GM18951 (cell line): ENCODE data around the gene IL20.

Experiments
- POLR2A ChIP-seq: IDR thresholded peaks from 4 replicates; pipeline ENCODE4 v1.6.1; 2011; ENCODE audit warnings: mild to moderate bottlenecking; ENCODE audit not compliant: insufficient read length, insufficient read depth; ENCODE audit errors: extremely low read depth
- in situ Hi-C: fragments of 300-500 bp; cut with MboI; formaldehyde crosslinking; loops from one replicate; pipeline ENCODE4 v1.12.0; 2022; ENCODE audit warnings: low sequenced_read_pairs, mixed read lengths, inconsistent platforms; ENCODE audit not compliant: unreplicated experiment

IL20 gene

DNA sequence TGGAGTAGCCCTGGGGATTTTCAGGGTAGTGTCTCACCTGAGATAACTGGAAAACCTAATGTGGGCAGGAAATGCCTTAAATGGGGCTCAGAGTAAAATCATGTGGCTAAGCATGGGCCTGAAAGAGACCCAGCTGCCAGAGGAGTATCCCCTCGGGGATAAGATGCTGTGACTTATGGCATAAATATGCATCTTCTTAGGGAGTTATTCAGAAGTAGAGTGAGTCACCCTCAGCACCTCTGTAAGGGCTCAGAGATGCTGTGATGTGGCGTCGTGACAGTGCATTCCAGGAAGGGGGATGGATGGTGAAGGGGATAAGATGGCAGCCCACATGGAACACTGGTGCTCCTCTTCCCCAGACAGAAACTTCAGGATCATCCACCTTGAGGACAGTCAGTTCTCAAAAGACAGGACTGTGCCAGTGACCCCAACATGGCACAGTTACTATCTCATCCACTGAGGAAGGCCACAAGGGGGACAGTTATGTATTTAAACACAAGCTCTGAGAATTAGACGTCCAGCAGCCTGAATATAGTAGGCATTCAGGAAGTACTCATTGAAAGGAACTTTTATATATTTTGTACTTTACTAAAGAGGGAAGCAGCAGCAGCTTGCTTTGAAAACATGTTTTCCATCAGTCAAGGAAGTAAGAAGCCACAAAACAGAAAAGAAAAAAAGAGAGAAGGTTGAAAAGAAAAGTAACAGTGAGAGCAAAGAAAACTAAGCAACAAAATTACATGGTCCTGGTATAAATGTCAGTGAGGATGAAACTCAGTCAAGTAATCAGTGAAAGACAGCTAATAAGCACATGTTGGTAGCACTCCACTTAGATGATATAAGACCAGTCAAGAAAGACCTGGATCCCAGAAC lies 40.1 kb downstream of the IL20 start:
- no peak for TF ChIP-seq POLR2A
- in situ Hi-C loops, result no loop called here

DNA sequence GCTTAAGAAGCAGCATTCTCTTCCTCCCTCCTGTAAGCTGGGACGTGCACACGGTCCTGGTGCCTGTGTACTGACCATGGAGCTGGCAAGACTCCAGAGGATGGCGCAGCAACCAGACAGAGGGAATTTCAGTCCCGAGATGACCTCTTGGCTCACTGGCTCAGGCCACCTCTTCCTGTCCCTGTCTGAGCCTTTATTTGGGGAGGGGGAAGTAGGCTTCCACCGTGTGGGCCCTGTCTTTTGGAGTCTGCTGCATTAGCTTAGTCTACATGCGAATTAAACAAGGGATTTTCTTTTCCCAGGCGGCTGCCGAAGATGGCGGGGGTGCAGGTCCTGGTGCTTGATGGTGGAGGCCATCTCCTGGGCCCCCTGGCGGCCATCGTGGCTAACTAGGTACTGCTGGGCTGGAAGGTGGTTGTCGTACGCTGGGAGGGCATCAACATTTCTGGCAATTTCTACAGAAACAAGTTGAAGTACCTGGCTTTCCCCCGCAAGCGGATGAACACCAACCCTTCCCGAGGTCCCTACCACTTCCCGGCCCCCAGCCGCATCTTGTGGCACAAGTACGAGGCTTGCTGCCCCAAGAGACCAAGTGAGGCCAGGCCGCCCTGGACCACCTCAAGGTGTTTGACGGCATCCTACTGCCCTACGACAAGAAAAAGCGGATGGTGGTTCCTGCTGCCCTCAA lies 42.0 kb downstream of the IL20 start:
- in situ Hi-C loops, result no loop called here

DNA sequence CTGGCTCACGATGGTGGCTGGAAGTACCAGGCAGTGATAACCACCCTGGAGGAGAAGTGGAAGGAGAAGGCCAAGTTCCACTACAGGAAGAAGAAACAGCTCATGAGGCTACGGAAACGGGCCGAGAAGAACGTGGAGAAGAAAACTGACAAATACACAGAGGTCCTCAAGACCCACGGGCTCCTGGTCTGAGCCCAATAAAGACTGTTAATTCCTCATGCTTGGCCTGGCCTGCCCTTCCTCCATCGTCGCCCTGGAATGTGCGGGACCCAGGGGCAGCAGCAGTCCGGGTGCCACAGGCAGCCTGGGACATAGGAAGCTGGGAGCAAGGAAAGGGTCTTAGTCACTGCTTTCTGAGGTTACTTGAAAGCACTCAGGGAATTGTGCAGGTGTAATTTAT lies 42.6 kb downstream of the IL20 start:
- no peak for TF ChIP-seq POLR2A
- in situ Hi-C loops, result no loop called here

More for the DNA sequence above, 42.0 kb downstream of the IL20 start:
- no peak for TF ChIP-seq POLR2A

DNA sequence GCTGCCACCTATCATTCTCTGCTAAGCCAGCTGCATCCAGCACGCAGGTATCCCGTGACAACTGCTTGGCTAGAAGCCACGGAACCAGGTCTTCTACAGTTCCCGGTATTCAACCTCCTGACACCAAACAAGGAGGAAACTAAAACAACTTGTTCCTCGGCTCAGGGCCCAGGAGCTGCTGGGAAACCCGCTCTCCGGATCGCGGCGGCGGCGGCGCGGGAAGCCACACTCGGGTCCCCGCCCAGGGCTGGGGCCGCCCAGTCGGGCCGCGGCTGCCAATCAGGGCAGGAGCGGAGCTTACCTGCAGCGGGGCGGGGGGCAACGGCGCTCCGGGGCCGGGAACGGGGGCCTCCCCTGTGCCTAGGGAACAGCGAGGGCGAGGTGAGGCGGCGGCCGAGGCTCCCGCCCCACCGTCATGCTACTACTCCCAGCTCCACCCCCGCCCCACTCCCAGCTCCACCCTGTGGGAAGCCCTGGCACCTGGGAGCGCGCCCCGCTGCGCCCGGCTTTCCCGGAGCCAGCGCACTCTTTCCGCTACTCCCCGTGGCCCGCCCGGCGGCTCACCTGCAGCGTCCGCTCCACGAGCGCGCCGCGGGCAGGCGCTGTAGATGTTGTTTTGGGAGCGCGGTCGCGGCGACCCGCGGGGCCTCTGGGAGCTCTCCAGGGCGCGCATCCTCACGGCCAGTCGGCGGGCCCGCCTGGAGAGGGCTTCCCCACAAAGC lies 43.9 kb downstream of the IL20 start:
- in situ Hi-C loops, result no loop called here
- no peak for TF ChIP-seq POLR2A

DNA sequence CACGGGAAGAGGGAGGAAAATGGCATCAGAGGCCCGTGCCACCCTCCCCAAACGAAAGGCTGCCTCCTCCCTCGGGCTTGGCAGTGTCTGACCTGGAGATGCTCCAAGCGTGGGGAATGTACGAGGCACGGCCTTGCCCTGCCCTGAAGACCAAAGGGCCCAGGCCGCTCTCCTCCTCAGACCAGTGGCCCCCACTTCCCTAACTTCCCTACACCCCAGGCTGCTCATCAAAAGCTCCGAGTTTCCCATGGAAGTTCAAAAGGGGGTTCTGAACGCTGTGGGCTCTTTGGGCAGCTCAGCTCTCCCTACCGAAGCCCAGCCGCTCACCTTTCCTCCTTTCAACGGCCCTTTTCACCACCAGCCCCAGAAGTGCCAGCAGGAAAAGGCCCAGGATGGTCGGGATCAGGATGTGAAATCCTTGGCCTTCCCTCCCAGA lies 44.5 kb downstream of the IL20 start:
- in situ Hi-C loops, result loop anchor here (5.0 kb wide), 1 partner anchor 173 kb away; no protein-coding TSS in a partner anchor
- TF ChIP-seq POLR2A, result no peak

DNA sequence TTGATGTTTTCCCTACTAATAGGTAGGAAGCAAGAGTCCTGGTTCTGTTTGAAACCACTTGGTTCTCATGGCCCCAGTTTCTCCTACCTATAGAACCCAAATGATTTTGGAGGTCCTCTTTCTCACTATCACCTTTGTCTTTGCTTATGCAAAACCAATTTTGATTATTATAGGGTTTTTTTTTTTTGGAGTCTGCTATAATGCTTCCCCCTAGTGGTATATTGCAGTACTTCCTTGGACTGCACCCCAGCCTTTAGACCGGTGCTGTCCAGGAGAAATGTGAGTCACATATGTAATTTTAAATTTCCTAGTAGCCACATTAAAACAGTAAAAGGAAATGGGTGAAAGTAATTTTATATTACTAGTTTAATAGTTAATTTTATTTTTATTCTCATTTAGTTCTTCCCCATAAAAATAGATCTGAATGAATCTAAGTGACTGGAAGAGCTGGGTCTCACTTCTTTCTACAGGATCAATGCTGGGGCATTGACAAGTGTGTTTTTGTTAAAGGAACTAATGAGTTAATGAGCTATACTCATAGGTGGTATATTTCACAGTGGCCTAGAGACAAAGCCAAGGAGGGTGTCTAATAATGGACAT lies 45.7 kb downstream of the IL20 start:
- in situ Hi-C loops, result loop anchor here (5.0 kb wide), 1 partner anchor 174 kb away; no protein-coding TSS in a partner anchor
- TF ChIP-seq POLR2A, result no peak

DNA sequence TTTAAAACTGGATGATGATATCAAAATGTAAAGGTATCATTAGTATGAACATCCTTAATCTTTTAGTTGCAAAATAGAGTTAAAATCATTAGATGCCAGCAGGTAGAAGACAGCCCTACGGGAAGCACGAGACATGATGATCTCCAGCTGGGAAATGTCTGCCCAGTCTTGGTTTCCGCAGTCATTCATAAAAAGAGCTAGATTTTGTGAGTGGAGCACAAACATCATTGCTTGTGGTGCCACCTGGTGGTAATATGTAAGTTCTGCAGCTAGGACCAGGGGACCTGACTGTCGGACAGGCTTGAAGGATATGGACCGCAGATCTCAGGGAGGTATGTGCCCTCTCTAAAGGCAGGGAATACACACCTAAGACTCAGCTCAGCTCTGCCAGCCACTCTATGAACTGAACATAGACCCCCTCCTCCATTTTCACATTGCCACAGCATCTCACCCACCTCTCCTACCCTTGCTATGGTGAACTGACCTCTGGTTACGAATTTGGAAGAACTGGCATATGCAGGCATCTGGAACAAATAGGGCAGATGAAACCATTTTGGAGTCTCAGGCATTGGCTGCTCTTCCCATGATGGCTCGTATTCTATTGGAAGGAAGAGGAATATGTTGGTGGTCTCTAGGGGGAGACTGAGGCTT lies 47.1 kb downstream of the IL20 start:
- in situ Hi-C loops, result loop anchor here (5.0 kb wide), 1 partner anchor 175 kb away; no protein-coding TSS in a partner anchor
- no peak for TF ChIP-seq POLR2A

DNA sequence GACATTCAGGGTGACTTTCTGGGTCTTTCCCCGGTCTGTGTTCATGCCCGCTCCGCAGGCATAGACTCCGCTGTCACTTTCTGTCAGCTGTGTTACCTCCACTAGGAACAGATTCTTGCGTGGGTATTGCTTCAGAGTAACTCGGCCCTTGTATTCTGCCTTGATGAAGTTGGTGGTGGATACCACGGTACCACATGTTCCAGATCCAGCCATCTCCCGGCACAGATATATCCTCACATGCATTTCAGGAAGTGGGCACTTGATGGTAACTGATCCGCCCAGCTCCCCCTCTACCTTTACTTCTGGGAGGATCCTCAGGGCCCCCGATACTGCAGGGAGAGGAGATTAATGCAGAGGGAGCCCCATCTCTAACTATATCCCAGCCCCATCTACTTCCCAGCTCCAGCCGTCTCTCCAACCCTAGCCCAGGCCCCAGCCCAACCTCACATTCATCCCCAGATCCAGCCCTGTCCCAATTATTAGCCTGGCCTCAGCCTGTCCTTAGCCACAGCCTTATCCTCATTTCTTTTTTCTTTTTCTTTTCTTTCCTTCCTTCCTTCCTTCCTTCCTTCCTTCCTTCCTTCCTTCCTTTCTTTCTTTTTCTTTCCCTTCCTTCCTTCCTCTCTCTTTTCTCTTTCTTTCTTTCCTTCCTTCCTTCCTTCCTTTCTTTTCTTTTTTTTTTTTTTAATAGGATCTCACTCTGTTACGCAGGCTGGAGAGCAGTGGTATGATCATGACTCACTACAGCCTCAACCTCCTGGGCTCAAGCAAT lies 48.5 kb downstream of the IL20 start:
- in situ Hi-C loops, result loop anchor here (5.0 kb wide), 1 partner anchor 177 kb away; no protein-coding TSS in a partner anchor

DNA sequence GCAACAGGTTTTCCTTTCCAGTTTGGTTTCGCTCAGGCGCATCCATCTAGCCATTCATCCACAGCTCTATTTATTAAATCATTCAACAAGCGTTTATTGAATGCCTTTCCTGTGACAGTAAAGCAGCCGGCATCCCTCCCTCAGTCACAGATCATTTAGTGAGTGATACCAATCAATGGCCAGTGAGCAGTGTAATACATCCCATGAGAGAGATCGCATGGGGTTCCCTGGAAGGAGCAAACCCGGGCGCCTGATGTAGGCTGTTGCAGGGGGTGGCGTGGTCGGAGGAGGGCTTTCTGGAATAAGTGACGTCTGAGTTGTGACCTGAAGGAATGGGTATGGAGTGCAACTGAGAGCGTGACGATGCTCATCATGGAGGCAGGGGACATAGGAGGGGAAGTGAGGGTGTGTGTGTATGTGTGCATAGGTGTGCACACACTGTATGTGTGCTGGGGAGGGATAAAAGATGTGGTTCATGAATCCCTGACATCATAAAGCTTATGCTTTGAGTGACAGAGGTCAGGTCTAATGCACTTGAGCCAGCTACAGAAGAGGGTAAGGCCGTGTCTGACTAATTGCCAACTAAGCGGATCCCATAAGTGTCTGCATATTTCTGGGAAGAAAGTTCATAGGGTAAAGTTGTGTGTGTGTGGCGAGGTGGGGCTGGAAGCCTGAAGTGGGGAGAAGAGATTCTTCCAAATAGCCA lies 49.8 kb downstream of the IL20 start:
- no peak for TF ChIP-seq POLR2A
- in situ Hi-C loops, result no loop called here

More for the DNA sequence above, 48.5 kb downstream of the IL20 start:
- no peak for TF ChIP-seq POLR2A

DNA sequence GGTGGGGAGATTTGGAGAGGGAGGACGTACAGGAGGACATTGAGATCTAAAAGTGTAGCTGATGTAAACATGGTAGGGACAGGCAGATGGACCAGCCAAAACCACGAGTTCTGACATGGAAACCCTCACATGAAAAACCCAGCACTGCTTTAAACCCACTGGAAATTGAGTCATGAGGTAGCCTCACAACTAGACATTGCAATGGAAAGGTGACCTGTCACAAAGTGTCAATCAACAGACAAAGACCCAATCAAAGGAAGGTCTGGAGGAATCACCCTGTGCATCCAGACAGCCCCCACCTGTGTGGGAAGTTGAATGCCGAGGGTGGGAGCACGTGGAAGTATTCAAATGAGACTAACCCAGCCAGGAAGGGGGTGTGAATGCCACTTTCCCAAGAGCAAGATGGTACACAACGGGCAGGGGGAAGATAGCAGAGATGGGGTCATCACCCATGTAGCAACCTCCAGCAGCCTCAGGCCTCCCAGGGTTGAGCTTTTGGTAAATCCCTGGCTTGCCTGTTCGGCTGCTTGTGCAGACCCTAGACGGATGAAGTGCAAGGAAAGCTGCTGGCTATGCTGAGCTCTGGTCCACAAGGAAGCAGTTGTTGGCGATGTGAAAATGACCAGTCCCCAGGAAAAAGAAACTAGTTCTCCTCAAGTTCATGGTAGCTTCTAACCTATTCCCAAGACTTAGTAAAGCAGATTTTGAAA lies 50.7 kb downstream of the IL20 start:
- TF ChIP-seq POLR2A, result no peak
- in situ Hi-C loops, result no loop called here

DNA sequence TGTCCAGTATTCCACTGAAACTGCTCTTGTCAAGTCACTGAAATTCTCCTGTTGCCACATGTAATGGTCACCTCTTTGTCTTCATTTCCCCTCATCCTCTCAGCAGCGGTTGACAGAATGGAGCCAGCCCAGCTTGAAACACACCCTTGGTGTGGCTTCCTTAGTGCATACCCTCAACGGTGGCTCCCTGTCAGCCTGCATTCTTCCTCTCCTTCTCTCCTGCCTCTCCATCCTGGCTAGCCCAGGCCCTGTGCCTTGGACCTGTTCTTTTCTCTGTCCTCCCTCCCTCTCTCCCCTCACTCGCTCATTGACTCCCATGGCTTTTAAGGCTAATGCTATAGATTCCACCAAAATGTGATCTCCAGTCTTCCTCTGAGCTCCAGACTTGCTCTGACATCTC lies 52.7 kb downstream of the IL20 start:
- TF ChIP-seq POLR2A, result no peak
- in situ Hi-C loops, result no loop called here
